Measurements from ENCODE around the gene CD99L2. TPM values are rescaled to one million over a fixed set of nuclear protein-coding genes. Genes with fewer than 3 reads are reported as not detected.

The CD99L2 gene
- total RNA-seq (2022; extraction: Qiagen RNA extraction; ENCODE audit: low read depth), result 48.3 to 55.9 TPM (median 50.7 TPM) in 5 replicates

GRCh38 chrX:150898343-150899190 lies at the start of gene CD99L2:
TSS of gene CD99L2 (minus strand) at chrX:150898668. CDS start at chrX:150898588, 80 bp downstream.

Other genes starting within 250 kb of the CD99L2 start
- 12.1 to 18.5 TPM (median 15.4 TPM) in 5 replicates for gene MTMR1, start 205.3 kb downstream of the CD99L2 start, total RNA-seq (2022; extraction: Qiagen RNA extraction; ENCODE audit: low read depth)
- gene HMGB3, start 84.7 kb upstream of the CD99L2 start, total RNA-seq (2022; extraction: Qiagen RNA extraction; ENCODE audit: low read depth), result 122 to 224 TPM (median 130 TPM) in 5 replicates

Data from A549 treated with ZK216348 at 1 μM for 4 hours (cell line).